ENCODE results near the gene IRX2. TPM values are rescaled to one million over a fixed set of nuclear protein-coding genes. Genes with fewer than 3 reads are reported as not detected.

IRX2 gene
- total and polyA plus RNA-seq, 9 donors, result 0.04 to 0.46 (median 0.15) TPM; not detected in 4

DNA sequence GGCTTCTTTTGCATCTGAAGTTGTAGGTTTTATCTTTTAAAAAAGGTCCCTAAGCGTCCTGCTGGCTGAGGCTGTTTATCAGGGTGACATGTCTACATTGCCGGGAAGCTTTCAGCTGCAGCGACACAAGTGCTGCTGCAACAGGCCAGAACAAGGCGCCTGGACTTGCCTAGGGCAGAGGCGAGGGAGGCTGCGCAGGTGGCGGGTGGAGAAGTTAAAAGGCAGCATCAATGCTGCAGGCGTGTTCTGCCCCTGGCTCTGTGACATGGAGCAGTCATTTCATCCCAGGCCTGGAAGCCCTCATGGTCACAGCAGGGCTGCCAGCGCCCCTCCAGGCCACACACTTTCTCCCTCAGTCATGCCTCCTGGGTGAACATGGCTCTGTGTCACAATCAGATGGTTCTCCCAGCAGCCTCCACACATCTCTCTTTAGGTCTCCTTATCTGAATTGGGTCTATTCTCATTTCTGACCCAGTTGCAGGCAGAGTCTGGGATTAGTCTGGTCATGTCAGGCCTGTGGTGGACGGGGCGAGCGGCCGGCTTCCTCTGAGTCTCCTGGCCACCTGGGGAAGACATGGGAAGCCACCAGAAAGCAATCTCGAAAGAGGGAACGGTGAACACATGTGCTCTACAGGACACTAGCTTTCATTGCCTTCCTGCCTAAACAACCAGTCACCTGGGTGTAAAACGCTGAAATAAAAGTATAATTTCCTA is 41.3 kb downstream of the IRX2 start:
- intact Hi-C loops (cut with DNase I), result no loop called here
- WGBS, 3 donors, result 82 to 88% (median 85%) methylated on average over 16 of the region's 16 CpGs

DNA sequence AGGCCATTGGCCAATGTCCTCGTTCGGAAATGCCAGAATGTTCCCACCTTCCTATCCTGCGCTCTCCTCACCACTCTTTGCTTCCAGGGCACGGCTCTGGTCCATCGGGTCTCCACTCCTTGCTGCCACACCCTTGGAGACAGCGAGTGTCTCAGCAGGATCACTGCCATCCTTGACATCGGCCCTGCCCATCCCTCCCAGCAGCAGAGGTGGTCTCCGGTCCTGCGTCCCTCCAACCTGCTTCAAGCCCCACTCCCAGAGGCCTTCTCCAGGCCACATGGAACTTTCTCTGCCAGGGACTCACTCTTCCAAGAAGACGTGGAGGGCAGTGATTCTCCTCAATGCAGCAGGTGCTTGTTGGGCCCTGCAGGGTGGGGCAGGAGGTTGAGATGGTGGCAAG is 42.7 kb downstream of the IRX2 start:
- intact Hi-C loops (cut with DNase I), result no loop called here
- TF ChIP-seq EP300 (IDR thresholded peaks at IDR 0.05), result no peak
- TF ChIP-seq POLR2A (IDR thresholded peaks at IDR 0.05), result no peak
- TF ChIP-seq, protein P1, sequence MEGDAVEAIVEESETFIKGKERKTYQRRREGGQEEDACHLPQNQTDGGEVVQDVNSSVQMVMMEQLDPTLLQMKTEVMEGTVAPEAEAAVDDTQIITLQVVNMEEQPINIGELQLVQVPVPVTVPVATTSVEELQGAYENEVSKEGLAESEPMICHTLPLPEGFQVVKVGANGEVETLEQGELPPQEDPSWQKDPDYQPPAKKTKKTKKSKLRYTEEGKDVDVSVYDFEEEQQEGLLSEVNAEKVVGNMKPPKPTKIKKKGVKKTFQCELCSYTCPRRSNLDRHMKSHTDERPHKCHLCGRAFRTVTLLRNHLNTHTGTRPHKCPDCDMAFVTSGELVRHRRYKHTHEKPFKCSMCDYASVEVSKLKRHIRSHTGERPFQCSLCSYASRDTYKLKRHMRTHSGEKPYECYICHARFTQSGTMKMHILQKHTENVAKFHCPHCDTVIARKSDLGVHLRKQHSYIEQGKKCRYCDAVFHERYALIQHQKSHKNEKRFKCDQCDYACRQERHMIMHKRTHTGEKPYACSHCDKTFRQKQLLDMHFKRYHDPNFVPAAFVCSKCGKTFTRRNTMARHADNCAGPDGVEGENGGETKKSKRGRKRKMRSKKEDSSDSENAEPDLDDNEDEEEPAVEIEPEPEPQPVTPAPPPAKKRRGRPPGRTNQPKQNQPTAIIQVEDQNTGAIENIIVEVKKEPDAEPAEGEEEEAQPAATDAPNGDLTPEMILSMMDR (IDR thresholded peaks at IDR 0.05), result no peak
- no peak overlapping the region for H3K27ac ChIP-seq
- DNase-seq, result no peak
- no peaks in the 10 kb centered on the region for H3K27me3 ChIP-seq
- no peaks in the 10 kb centered on the region for H3K36me3 ChIP-seq
- WGBS, 3 donors, result 85 to 89% (median 87%) methylated on average over 10 of the region's 10 CpGs
- no peaks in the 10 kb centered on the region for H3K9me3 ChIP-seq
- no peak overlapping the region for H3K4me3 ChIP-seq
- no peaks in the 10 kb centered on the region for H3K4me1 ChIP-seq (ENCODE audit: insufficient read depth)

More for the DNA sequence above, 41.3 kb downstream of the IRX2 start:
- H3K4me1 ChIP-seq (ENCODE audit: insufficient read depth), result no peaks in the 10 kb centered on the region
- H3K4me3 ChIP-seq, result no peak overlapping the region
- DNase-seq, result no peak
- TF ChIP-seq POLR2A (IDR thresholded peaks at IDR 0.05) (no peak), EP300 (IDR thresholded peaks at IDR 0.05) (no peak)
- TF ChIP-seq, protein P1 (IDR thresholded peaks at IDR 0.05), result no peak
- no peaks in the 10 kb centered on the region for H3K36me3 ChIP-seq
- H3K27me3 ChIP-seq, result no peaks in the 10 kb centered on the region
- H3K27ac ChIP-seq, result no peak overlapping the region
- H3K9me3 ChIP-seq, result no peaks in the 10 kb centered on the region

DNA sequence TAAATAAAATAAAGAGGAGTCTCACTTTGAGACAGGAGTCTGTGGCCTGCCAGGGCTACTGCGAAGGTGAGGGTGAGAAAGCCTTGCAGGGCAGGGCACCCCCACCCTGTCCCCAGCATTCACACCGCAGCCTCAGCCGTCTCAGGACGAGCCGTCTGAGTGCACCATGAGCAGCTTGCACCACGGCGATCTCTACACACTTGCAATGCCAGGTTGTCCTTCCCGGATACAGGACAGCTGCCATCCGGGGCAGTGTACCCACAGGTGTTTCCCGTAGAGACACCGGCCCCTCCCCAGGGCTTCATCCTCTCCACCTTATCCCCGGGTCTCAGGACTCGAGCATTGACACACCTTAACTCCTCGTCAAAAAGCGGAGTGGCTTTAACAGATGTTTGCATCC is 43.3 kb downstream of the IRX2 start:
- Histone ChIP-seq H3K9me3 (no peaks in the 10 kb centered on the region), H3K4me3 (no peak overlapping the region), H3K4me1 (ENCODE audit: insufficient read depth) (no peaks in the 10 kb centered on the region), H3K27me3 (no peaks in the 10 kb centered on the region), H3K27ac (no peak overlapping the region), H3K36me3 (no peaks in the 10 kb centered on the region)
- TF ChIP-seq POLR2A (IDR thresholded peaks at IDR 0.05) (no peak), EP300 (IDR thresholded peaks at IDR 0.05) (no peak)
- TF ChIP-seq, protein P1 (IDR thresholded peaks at IDR 0.05), result no peak
- WGBS, 3 donors, result 90 to 91% (median 91%) methylated on average over 15 of the region's 15 CpGs
- no peak for DNase-seq
- intact Hi-C loops (cut with DNase I), result no loop called here

DNA sequence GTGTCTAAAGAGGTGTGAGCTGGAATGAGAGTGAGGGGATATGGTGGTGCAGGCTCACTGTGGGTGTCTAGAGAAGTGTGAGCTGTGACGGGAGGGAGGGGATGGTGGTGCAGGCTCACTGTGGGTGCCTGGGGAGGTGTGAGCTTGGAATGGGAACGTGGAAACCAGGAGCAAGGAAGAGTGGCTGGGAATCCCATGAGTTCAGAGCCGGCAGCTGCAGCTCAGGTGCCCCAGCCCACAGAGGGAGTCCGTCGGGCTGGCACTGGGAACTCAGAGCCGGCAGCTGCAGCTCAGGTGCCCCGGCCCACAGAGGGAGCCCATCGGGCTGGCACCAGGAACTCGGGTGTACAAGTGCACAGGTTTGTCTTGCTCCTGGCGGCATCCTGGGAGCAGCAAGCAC is 45.6 kb downstream of the IRX2 start:
- no peaks in the 10 kb centered on the region for H3K27me3 ChIP-seq
- no peak overlapping the region for H3K27ac ChIP-seq
- H3K4me3 ChIP-seq, result no peak overlapping the region
- TF ChIP-seq, protein P1 (IDR thresholded peaks at IDR 0.05), result no peak
- TF ChIP-seq EP300 (IDR thresholded peaks at IDR 0.05) (no peak), POLR2A (IDR thresholded peaks at IDR 0.05) (no peak)
- no peaks in the 10 kb centered on the region for H3K9me3 ChIP-seq
- DNase-seq, result no peak
- no peaks in the 10 kb centered on the region for H3K4me1 ChIP-seq (ENCODE audit: insufficient read depth)
- no peaks in the 10 kb centered on the region for H3K36me3 ChIP-seq
- intact Hi-C loops (cut with DNase I), result no loop called here
- WGBS, 3 donors, result 69 to 81% (median 78%) methylated on average over 10 of the region's 10 CpGs

Data from ovary (tissue), 9 donors.